Colon (tissue), 2 donors: ENCODE results near the gene HES3.

ENCODE experiments used
- FAIRE-seq: peaks from 2 replicates; lab custom pipeline; 2012; peaks lifted over from hg19 to GRCh38; lab: Jason Lieb, UNC
- donor health status: control.
- donor health status: control.

Gene HES3

DNA sequence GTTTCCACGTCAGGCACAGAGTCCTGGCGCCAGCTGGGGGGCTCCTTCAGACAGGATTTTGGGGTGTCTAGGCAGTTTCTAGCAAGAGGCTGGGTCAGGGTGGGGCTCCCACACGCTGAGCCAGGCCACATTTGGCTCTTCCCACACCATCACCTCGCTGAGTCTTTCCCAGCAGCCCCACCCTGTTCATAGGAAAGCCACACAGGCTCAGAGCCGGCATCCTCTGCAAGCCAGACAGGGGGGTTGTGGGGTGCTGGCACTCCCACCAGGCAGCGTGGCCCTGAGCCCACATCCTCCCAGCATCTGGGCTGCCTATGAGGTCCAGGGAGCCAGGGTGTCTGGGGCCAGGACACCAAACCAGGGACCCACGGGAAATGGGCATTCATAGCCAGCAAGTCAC lies 19.7 kb downstream of the HES3 start:
- FAIRE-seq: no peak

DNA sequence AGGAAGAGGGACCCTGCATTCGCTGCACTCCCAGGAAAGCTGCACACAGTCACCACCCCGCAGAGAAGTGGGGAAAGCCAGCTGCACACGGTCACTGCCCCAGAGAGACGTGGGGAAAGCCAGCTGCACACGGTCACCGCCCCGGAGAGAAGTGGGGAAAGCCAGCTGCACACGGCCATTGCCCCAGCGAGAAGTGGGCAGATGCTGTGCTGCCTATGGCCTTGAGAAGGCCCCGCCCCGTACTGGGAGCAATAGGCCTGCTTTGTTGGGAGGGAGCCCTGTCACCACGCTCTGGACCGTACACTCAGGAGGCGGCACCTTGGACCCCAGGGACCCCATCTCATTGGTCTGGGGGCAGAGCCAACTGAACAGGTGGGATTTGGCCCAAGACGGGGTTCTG lies 21.2 kb downstream of the HES3 start:
- no peak for FAIRE-seq

DNA sequence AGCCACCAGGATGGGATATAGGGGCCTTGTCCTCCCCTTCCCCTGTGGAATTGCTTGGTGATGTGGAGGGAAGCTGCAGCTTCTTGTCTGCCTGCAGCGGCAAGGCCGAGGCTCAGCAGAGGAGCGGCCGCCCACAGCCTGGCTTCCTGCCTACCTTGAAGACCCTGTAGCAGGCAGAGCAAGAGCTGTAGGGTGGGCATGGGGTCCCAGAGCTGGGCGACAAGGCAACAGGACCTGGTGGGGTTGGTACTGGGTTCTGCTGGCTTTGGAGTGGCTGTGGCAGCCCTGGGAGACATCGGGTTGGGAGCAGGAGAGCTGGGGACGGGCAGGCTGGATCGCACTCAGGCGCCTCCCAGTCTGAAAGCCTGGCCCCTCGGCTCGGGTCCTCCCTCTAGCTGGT lies 22.7 kb downstream of the HES3 start:
- FAIRE-seq: no peak

DNA sequence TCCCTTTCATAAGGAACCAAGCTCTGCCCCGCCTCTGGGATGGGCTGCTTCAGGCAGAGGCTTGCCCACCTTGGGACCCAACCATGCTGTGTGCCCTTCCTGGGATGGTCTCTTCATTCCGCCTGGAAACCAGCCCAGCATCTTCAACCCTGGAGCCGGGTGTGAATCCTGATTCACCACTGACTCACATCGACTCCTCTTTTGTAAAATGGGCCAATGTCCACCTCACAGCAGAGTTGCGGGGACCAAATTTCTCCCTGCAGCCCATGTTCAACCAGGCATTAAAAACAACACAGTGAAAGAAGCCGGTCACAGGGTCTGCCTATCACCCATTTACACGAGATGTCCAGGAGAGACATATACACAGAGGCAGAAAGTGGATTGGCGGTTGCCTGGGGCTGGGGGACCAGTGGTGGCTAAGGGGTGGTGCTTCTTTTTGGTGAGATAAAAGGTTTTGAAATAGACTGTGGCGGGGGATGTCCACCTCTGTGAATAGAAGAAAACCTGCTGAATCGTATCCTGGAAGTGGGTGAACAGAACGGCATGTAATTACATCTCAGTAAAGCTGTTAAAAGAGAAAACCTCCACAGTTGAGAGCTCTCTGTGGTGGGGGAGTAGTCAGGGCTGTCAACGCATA lies 23.8 kb downstream of the HES3 start:
- FAIRE-seq: no peak

DNA sequence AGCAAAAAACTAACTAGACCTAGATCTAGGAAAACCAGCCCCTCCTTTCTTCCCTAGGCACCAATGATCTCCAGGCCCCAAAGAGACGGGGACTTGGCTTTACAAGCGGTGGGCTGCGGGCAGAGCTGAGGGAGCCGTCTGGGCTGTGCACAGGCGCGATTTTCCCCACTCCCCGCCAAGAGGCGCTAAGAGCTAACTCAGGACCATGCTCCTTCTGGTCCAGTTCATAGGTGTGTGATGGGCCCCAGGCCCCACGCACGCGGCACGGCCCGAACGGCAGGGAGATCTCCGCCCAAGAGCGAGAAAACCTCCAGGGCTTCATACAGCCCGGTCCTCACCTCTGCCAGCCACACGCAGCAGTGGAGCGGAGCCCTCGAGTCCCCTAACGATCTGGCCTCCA lies 24.4 kb downstream of the HES3 start:
- no peak for FAIRE-seq

DNA sequence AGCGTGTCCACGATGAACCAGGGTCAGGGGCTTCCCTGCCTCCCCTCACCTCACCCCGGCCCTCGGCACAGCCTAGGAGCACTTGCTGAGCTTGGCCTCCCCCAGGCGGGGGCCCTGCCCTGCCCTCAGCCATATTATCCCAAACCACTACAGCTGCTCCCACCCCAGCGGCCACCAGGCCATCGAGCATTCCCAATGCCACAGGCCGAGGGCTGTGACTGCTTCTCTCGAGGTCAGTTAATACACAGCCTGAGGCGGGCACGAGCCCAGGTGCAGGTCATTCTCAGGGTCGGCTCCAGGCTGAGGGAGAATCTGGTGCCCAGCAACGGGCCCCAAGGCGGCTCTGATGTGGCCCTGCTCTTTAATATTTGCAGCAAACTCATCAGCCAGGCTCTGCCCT lies 25.3 kb downstream of the HES3 start:
- no peak for FAIRE-seq

DNA sequence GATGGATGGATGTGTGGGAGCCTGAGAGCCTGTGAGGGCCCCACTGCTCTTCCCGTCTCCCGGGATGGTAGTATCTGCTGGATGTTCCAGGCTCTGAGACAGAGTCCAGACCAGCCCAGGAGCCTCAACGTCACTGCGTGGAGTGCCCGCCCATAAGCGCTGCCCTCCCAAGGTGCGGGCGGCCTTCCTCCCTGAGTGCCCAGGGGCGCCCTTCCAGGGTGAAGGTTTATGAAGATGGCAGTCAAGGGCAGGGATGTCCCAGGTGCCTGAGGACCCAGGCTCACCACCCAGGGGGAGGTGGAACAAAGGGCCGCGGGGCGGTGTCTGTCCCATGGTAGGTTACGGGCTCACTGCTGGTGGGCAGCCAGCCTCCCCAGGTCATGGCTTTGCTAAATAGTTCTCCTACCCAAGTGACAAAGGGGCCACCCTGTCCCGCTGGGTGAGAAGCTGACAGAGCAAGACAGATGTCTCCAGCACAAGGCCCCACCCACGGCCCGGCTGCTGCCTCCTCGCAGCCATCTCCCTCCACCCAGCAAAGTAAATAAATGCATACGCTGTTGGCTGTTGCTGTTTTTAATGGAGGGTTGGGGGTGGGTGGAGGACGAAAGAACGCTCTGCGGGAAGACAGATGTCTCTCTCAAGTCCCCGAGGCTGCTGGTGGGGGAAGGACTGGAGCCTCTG lies 25.9 kb downstream of the HES3 start:
- no peak for FAIRE-seq

DNA sequence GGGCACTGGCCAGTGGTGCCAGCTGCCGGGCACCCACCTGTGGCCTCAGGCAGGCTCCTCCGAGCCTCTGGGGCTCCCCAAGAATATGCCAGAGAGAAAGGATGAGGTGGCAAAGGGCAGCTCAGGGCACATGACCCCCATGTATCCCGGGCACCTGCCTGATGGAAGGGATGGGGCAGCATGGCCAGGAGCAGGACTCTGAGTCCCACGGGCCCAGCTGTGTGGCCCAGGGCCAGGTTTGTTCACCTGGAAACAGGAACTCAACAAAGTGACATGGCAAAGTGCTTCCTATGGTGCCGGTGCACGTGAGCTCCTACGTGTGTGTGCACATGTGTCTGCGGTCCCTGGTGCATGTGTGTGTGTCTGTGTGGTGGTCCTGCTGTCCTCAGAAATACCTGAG lies 26.4 kb downstream of the HES3 start:
- FAIRE-seq: no peak

DNA sequence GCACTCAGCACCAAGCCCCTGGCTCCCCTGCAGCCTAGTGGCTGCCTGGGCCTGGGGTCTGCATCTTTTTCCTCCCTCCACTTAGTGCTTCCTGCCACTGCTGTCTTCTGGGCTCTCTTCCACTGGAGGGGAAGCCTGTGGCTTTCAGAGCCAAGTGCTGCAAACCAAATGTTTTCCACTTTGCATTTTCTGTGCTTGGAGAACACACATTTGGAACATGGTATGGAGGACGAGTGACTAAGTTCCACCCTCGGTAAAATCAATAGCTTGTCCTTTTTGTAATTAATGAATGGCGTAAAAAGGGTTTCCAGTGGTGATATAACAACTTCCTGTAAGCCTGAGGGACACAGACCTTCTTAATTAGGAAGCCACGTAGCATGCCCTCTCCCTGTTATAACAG lies 27.0 kb downstream of the HES3 start:
- no peak for FAIRE-seq

DNA sequence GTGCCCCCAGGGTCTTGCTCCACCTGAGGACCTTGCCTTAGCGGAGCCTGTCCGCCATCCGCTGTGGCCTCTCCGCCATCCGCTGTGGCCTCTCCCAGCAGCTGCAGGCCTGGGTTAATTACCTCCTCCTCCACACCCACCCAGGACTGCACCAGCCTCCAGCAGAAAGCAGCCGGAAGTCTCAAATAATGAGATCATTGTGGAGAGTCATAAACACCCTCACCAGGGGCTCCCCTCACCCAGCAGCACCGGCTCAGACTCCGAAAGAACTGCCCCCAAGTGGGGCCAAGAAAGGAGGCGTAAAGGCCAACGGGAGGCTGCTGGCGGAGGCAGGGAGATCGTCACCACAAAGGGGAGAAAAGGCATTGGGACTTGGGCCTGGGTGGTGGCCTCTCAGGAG lies 27.6 kb downstream of the HES3 start:
- no peak for FAIRE-seq

DNA sequence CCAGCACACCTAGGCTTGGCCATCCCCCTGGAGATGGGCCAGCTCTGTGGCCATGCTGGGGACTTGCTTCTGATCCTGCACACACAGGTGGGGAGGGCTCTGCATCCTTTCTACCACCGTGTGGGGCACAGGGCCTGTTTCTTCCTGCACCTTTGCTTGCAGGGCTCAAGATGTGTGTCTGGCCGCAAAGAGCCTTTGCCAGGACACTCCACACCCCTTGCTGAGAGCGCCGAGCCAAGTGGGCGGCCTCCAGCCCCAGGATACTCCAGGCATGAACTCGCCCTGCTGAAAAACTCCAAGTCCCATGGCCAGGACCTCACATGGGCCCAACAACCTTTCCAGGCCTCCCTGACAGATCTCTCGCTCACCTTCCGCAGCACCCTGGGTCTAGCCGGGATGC lies 28.5 kb downstream of the HES3 start:
- FAIRE-seq: no peak

DNA sequence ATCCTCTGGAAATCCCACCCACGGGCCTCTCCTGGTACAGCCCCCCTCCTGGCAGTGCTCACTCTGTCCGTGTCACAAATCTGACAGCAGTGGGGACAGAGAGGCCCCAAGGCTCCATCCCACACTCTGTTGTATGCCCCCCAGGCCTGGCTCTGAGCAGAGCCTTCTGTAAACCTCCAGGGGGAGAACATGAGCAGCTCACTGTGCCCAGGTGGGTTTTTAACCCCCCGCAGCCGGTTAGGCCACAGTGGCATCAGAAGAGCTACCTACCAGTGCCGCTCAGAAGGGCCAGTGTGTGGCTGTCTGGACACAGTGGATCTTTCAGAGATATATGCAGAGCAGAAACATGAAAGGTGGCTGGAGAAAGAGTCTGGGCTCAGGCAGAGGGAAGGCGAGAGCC lies 28.9 kb downstream of the HES3 start:
- no peak for FAIRE-seq

DNA sequence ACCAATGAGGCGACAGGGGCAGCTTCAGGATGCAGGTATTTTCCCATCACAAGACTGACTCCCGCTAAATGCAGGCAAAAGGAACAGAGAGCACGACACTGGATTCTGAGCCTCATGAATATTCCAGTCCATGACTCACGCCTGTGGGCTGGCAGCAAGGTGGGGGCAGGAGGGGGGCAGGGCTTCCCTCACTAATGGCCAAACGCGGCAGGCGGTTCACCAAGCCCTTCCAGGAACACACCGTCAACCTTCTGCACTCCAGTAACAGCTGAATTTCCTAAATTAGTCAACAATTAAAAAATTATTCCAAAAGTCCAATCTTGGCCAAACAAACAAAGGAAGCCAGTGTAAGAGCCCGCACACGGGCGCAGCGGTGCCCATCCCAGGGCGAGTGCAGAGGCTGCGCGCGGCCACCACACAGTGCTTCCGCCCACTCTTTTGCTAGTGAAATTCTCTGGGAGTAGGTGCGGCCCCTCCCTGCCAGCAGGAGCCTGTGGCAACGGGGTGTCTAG lies 29.5 kb downstream of the HES3 start:
- no peak for FAIRE-seq

DNA sequence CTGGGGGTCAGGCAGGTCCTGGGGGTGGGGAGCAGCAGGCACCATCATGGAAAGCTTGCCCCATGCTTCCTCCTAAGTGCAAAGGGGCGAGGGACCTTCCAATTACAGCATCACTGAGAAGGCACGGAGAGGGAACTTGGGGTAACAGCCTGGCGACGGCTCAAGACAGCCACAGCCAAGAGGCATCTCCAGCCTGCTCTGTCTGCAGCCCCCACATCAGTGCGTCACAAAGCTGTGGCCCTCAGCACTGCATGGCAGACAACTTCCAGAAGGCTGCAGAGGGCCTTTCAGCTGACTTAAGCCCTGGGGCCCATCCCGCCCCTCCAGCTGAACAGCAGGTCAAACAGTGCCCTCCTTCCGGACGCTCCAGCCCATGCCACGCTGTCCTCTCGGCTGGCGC lies 30.1 kb downstream of the HES3 start:
- FAIRE-seq: no peak

DNA sequence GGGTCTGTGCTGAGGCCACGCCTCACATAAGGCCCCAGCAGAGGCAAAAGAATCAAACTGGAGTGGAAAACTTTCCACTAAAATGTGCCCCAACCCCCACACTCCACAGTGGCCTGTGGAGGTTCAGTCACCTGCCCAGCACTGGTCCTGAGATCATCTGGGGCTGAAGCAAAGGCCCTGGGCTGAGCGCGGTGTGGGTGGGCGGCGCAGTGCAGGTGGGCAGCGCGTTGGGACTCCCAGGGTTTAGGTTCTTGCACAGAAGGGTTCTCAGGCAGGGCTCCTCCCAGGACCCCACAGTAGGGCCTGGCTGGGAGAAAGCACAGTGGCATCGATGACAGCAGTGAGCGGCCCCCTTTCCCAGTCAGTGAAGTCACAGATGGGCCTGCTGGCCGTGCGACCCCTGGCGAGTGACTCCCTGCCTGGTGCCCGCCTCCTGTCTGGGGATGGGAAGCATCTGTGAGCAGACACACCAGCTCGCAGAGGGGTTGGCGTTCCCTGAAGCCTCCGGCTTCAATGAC lies 30.7 kb downstream of the HES3 start:
- no peak for FAIRE-seq

DNA sequence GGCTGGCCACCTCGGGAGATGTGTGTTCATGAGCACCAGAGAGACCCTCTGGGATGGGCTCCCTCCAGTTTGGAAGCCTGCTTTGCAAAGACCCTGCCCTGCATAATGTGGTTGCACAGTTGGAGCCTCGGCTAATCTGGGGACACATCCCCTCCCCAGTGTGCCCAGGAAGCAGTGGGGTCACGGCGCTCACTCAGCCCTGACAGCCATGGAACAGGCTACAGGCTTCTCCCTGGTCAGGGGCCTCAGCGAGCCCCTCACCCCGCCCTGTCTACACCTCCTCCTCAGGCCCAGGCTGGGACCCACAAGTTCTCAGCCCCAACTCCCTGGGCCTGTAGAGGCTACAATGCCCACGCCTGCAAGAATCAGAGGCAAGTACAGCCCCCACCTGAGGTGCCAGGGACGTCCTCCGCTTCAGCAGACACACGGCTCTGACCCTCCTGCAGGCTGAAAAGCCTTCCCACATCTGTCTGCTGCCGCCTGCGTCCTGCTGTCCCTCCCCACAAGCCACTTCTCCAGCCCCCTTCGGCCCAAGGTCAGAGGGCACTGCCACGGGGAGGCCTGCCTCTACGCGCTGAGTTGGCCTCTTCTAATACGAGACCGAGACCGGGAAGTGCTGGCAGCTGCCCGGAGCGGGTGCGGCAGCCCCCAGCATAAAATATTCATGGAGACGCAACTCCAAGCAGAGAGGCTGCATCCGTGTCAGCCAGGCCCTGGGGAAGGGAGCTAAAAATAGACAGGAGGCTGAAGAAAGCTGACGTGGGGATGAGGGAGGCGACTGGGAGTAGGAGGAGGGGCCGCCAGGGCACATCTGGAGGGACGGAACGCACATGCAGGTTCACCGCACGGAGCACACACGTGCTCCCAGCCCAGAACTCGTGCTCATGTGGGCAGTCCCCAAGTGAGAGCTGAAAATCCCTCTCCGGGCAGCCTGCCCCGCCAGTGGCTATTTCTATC lies 32.1 kb downstream of the HES3 start:
- no peak for FAIRE-seq

DNA sequence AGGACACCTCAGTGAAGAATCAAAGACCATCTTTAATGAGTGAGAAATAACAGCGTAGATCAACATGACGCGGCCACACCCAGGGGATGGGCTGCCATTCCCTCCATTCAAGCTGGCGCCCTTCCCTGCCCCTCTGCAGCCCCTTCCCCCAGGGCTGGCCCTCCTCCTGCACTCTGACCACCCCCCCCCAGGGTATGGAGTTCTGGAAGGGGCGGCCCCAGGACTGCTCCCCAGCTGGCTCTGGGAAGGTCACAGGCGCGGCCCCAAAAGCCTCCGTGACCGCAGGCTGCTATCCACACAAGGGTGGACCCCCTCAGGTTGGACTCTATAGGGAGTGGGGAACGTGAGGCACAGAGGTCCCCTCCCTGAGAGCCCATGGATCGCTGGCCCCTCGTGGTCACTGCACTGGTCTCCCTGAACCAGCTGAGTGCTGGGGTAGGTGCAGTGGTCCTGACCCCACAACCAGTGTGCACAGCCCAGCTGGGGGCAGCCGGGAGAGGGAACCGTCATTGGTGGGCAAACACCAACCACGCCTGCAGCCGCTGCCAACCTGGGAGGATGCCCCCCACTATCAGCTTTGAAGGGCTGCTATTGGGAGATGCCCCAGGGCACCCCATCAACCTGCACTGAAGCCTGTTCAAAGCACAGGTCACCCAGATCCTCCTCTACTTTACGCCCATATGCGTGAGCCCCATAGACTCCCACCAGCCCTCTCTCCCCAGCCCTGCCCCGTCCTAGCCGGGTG lies 33.0 kb downstream of the HES3 start:
- no peak for FAIRE-seq

DNA sequence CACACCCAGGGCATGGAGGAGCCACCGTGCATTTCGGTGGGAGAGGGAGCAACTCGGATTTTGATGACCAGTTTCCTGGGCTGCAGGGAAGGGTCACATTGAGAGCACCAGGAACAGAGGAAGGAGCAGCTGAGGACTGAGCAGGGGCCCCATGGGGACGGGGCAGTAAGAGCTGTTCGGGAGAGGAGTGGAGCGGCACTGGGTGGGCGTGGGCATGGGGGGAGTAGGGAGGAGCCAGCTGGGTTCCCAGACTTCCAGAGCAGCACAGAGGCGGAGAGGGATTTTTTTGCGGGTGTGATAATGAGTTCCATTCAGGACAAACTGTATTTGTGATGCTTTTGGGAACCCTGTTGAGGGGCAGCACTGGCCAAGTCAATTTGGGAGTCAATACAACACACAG lies 34.3 kb downstream of the HES3 start:
- no peak for FAIRE-seq

DNA sequence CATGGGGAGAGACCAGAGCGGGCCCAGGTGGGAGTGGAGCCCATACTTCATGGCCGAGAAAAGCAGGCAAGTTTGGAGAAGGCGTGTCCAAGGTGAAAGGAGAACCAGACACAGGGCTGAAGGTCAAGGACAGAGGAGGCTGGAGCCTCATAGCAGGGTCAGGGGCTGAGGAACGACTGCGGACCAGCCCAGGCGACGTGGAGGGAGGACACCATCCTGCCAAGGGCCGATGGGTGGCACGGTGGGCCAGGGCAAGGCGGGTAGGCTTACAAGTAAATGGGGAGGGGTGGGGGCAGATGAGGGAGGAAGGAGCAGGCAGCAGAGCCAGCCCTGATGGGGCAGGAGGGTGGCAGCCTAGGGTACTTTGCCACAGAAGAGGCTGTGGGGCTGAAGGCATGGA lies 35.1 kb downstream of the HES3 start:
- no peak for FAIRE-seq

DNA sequence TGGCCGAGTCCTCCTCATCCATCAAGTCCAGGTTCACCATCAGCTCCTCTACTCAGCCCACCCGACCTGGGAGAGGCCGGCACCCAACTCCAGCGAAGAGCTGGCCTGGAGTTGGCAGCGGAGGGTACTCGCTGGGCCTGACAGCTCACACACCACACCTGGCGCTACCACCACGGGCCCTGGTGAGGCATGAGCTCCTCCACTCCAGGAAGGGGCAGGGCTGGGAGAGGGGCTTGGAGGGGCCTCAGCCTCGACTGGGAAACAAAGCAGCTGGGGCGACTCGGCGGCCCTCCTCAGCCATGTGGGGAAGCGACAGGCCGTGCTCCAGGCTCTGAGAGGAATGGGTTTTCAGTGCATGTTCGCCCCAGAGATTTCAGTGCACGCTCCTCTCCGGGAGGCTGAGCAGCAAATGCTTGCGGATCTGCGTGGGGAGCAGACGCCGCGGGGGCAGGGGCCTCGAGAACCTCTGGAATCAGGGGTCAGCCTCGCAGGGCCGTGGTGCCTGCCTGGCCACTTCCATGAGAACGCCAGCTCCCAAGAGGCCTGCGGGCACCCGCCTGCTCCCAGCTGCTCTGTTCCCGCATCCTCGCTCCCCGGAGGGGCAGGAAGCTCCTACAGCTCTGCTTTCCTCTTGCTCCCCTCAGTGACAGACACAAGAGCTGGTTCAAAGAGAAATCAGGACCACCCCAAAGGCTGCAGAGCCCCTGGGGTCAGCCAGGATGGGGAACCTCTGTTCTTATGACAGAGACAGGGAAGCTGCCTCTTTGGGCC lies 35.8 kb downstream of the HES3 start:
- FAIRE-seq: no peak

DNA sequence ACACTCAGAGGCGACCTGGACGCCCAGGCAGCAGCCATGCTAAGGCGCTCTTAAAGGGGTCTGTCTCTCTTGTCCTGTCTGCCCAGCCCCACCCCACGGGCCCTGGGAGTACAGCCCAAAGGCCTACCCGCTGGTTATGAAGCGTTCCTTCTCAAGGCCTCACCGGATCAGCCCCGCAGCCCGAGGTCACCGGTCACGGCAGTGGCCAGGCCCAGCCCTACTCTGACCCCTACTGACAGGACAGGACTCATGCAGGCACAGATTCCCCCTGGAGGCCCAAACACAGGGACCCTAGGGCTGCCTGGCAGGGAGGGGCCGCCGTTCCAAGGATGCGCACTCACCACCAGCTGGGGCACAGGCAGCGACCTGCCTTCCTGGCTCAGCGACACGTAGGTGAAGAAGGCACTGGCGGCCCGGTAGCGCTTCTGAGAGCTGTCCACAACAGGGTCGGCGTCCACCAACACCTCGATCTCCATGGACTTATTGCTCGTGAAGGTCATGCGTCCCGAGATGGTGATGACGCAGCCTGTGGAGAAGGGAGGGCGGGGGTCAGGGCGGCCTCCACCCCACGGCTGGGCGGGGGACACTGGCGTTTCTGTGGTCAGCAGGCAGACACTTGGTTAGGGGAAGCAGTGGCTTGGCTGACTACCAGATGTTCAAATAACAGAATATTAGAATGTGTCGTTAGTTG lies 36.9 kb downstream of the HES3 start:
- no peak for FAIRE-seq
